GM12874 (cell line): ENCODE data around the gene CAMK2N2.

Experiments used
- TF ChIP-seq, protein P1 (sequence below): IDR thresholded peaks from 2 replicates; pipeline ENCODE4 v1.5.1; 2011; ENCODE audit warnings: low read depth, mild to moderate bottlenecking, control low read depth, low read length, moderate library complexity; ENCODE audit not compliant: insufficient read depth

Gene CAMK2N2

DNA sequence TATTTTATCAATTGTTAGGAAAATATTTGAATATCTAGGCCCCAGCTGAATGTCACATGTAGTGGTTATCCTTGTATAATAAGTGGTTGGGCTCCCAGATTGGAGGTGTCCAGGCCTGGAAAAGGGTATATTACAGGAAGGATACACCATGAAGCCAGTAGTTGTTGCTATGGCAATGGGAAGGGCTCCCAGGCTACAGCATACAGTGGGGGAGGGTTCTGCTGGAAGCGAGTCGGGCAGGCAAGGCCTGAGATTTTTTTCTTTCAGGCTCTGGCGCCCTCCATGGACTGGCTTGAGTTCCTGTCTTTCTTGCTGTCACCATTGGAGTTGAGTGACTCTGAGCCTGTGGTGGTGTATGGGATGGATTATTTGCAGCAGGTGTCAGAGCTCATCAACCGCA is 23.3 kb upstream of the CAMK2N2 start:
- TF ChIP-seq, protein P1, sequence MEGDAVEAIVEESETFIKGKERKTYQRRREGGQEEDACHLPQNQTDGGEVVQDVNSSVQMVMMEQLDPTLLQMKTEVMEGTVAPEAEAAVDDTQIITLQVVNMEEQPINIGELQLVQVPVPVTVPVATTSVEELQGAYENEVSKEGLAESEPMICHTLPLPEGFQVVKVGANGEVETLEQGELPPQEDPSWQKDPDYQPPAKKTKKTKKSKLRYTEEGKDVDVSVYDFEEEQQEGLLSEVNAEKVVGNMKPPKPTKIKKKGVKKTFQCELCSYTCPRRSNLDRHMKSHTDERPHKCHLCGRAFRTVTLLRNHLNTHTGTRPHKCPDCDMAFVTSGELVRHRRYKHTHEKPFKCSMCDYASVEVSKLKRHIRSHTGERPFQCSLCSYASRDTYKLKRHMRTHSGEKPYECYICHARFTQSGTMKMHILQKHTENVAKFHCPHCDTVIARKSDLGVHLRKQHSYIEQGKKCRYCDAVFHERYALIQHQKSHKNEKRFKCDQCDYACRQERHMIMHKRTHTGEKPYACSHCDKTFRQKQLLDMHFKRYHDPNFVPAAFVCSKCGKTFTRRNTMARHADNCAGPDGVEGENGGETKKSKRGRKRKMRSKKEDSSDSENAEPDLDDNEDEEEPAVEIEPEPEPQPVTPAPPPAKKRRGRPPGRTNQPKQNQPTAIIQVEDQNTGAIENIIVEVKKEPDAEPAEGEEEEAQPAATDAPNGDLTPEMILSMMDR, result 0 out of 2 replicates have a peak, but pooled peaks have one; percentile 21

DNA sequence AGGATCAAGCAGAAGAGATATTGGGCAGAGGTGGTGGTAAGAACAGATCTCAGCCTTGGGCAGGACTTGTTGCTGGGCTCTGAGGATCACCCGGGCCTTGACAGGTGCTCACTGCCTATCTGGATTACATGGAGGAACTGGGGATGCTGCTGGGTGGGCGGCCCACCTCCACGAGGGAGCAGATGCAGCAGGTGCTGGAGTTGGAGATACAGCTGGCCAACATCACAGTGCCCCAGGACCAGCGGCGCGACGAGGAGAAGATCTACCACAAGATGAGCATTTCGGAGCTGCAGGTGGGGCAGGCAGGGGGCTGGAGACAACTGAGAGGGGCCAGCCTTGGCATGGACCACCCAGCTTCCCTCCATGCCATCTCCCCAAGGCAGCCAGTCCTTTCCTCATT is 22.3 kb upstream of the CAMK2N2 start:
- TF ChIP-seq, protein P1, result no peak

DNA sequence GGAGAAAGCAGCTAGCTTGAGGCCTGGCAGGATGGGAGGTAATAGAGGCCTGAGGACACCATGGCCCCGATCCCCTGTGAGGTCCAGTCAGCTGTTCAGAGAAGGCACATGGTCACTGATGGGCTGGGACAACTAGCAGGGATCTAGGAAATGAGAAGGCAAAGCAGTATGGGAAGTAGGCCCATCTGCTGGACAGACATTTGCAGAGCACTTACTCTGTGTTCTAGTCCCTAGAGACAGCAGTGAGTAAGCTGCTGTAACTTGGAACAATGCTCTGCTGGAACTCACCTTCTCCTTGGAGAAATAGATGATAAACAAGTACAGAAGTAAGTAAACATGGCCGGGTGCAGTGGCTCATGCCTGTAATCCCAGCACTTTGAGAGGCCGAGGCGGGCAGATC is 21.6 kb upstream of the CAMK2N2 start:
- TF ChIP-seq, protein P1, result no peak

DNA sequence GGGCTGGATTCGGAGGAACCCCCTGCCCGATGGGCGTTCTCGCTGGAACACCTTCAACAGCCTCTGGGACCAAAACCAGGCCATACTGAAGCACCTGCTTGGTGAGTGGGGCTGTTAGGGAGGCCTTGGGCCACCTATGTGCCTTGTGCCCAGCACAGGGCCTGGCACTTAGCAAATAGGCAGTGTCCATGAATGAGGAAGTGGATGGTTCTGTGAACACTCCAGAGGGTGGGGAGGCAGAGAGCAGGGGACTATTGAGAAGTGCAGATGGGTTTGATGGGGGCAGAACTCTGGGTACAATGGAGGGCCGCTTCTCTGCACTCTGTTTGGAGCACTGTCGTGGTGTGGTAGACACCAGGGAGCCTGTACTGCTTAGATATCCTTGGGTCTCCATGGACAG is 16.0 kb upstream of the CAMK2N2 start:
- TF ChIP-seq, protein P1, result no peak

DNA sequence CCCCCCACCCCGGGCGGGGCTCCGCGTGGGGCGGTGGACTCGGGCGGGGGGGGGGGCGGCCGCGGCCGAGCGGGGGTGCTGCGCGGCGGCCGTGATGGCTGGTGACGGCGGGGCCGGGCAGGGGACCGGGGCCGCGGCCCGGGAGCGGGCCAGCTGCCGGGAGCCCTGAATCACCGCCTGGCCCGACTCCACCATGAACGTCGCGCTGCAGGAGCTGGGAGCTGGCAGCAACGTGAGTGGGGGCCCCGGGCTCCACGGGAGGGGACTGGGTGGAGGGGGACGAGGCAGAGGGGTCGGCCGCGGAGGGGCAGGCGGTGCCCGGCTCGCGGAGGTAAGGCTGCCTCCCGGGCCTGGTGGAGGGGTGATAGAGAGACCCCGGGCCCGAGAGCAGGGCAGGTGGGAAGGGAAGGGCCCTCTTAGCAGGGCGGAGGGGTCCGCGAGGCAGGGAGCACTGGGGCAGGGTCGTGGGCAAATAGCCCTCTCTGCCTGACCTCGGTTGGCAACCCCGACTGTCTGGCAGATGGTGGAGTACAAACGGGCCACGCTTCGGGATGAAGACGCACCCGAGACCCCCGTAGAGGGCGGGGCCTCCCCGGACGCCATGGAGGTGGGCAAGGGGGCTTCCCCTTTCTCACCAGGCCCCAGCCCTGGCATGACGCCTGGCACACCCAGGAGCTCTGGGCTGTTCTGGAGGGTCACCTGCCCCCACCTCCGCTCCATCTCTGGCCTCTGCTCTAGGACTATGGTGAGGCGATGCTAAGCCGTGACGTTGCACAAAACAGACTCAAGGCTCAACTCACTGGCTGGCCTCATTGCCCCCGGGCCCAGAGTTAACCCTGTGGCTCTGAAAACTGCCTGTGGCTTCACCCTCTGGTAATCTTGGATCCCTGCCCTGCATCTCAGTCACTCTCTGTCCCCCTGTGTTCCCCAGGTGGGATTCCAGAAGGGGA is 14.9 kb upstream of the CAMK2N2 start, which contains the start of gene ECE2:
TSS of gene ECE2 (plus strand) at position 62 of the 950 bp plus-strand sequence. CDS start at position 194, 132 bp downstream.
- TF ChIP-seq, protein P1, result no peak

DNA sequence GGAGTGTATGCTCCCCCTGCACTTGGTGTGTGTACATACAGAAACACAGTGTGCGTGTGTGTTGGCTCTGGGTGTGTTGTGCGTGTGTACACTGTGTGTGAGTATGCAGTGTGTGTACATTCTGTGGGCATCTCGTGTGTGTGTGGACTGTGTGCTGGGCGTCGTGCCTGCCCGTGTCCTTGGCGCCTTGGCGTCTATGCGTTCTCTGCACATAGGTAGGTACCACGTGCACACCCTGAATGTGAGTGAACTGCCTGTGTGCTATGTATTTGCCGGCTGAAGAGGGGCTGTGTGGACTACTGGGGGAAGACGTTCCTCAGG is 14.0 kb upstream of the CAMK2N2 start:
- TF ChIP-seq, protein P1, result no peak

DNA sequence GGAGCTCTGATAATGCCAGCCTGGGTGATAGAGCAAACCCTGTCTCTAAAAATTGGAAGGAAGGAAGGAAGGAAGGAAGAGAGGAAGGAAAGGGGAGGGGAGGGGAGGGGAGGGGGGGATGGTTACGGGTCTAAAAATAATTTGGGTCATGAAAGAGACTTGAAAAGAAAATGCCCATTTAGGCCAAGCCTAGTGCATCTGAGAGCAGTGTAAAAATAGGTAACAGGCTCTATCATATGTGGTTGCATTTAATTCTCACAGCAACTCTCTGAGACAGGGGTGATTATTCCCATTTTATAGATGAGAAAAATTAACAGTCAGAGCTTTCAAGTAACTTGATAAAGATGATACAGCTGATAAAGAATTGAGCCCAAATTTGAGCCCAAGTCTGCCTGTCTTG is 10.9 kb upstream of the CAMK2N2 start:
- TF ChIP-seq, protein P1, result no peak
